Activated B cell treated with CpG ODN at 0.5 μM for 24 hours (primary cell): ENCODE results near the gene MAZ. TPM values are rescaled to one million over a fixed set of nuclear protein-coding genes. Genes with fewer than 3 reads are reported as not detected.

ENCODE experiments used
- ATAC-seq: fragments of 200-7000 bp; cut with Tn5 transposase; one replicate; pipeline ENCODE4 v1.10.0; 2021; ENCODE audit warnings: low read depth, mild to moderate bottlenecking, moderate library complexity
- CTCF ChIA-PET: fragments of 350-600 bp; sonication (Branson Sonifier 250); formaldehyde crosslinking; loops from one replicate; lab custom pipeline; 2021; ENCODE audit warnings: antibody characterized with exemption; lab: Charles Lee
- POLR2A ChIA-PET: fragments of 350-600 bp; sonication (Branson Sonifier 250); formaldehyde crosslinking; loops from one replicate; lab custom pipeline; 2021; ENCODE audit warnings: antibody characterized with exemption; lab: Charles Lee
- DNase-seq: peaks from one replicate; pipeline ENCODE4 v3.0.0; 2022
- H3K27ac Mint-ChIP-seq: one replicate; pipeline ENCODE4 v1.8.0; 2020; ENCODE audit warnings: mixed read lengths
- H3K27me3 Mint-ChIP-seq: one replicate; pipeline ENCODE4 v1.8.0; 2021; ENCODE audit warnings: mixed read lengths
- H3K36me3 Mint-ChIP-seq: one replicate; pipeline ENCODE4 v1.8.0; 2021; ENCODE audit warnings: low read depth, mixed read lengths
- H3K4me1 Mint-ChIP-seq: one replicate; pipeline ENCODE4 v1.8.0; 2021; ENCODE audit warnings: mixed read lengths
- H3K4me3 Mint-ChIP-seq: one replicate; pipeline ENCODE4 v1.8.0; 2020; ENCODE audit warnings: mild to moderate bottlenecking, mixed read lengths
- H3K9me3 Mint-ChIP-seq: one replicate; pipeline ENCODE4 v1.8.0; 2020; ENCODE audit warnings: mixed read lengths
- CTCF ChIP-seq: fragments of 200-600 bp; IDR thresholded peaks from one replicate; pipeline ENCODE4 v1.8.0; 2022; ENCODE audit warnings: antibody characterized with exemption, mild to moderate bottlenecking
- intact Hi-C: fragments of 100-400 bp; cut with micrococcal nuclease; formaldehyde crosslinking; loops from one replicate; pipeline ENCODE4 v1.15.1; 2024
- total RNA-seq: library from RNA; stranded (reverse); gene quantifications from 2 replicates; pipeline ENCODE4 v1.2.3, GENCODE V29; 2022

Gene MAZ
- total RNA-seq, 1 donor from 2014 or later, result 187 TPM

GRCh38 chr16:29819506-29819905 lies 13.2 kb downstream of the MAZ start:
- ChIA-PET POLR2A (interaction anchor here (0.6 to 8.2 kb wide), 8 partner anchors 11 to 154 kb away, joined by 3 to 147 read pairs (median 6); partner anchors contain the start of genes KIF22, MAZ and TAOK2), CTCF (interaction anchor here (2.1 to 4.5 kb wide), 2 partner anchors 12 to 28 kb away, joined by 8 to 24 read pairs; no protein-coding TSS in a partner anchor)
- DNase-seq (no peak), ATAC-seq (no peak)
- intact Hi-C loops, result loop anchor here (5.0 kb wide), 1 partner anchor 1358 kb away; no protein-coding TSS in a partner anchor
- H3K9me3 Mint-ChIP-seq, result no peaks in the 10 kb centered on the region
- no peaks in the 10 kb centered on the region for H3K27me3 Mint-ChIP-seq
- H3K4me3 Mint-ChIP-seq, result peak overlapping the region; percentile 95
- peaks cover 74% of the 10 kb centered on the region for H3K4me1 Mint-ChIP-seq
- peaks cover 39% of the 10 kb centered on the region for H3K36me3 Mint-ChIP-seq
- TF ChIP-seq CTCF, result no peak
- H3K27ac Mint-ChIP-seq, result peak overlapping the region; percentile 94

GRCh38 chr16:29820271-29820701 lies 14.0 kb downstream of the MAZ start, which contains the start of gene MVP:
Gene MVP (plus strand): TSS chr16:29820462. CDS start chr16:29830550, 10,088 bp downstream.
- Mint-ChIP-seq H3K27me3 (no peaks in the 10 kb centered on the region), H3K9me3 (no peaks in the 10 kb centered on the region), H3K27ac (peak within 1 kb of the TSS; percentile 94), H3K4me3 (peak within 1 kb of the TSS; percentile 95), H3K4me1 (peaks cover 71% of the 10 kb centered on the region), H3K36me3 (peaks cover 43% of the 10 kb centered on the region)
- DNase-seq, result peak; percentile 55
- intact Hi-C loops, result loop anchor here (1.0 to 2.0 kb wide), 3 partner anchors 13 to 153 kb away; partner anchors contain the start of genes CDIPT, MAZ and TAOK2
- ChIA-PET CTCF (interaction anchor here (1.4 to 4.5 kb wide), 3 partner anchors 12 to 28 kb away, joined by 3 to 24 read pairs (median 8); no protein-coding TSS in a partner anchor), POLR2A (interaction anchor here (0.6 to 8.2 kb wide), 10 partner anchors 9 to 245 kb away, joined by 3 to 147 read pairs (median 5); partner anchors contain the start of genes ALDOA, C16orf54, KIF22 and MAZ)
- peak; percentile 14 for ATAC-seq
- TF ChIP-seq CTCF, result no peak

- Mint-ChIP-seq H3K36me3 (peaks cover 44% of the 10 kb centered on the region), H3K27me3 (no peaks in the 10 kb centered on the region), H3K9me3 (no peaks in the 10 kb centered on the region), H3K4me1 (peaks cover 69% of the 10 kb centered on the region), H3K4me3 (peak overlapping the region; percentile 95), H3K27ac (peak overlapping the region; percentile 94)
- no peak for TF ChIP-seq CTCF
- POLR2A ChIA-PET, result interaction anchor here (0.5 to 8.2 kb wide), 14 partner anchors 9 to 244 kb away, joined by 3 to 147 read pairs (median 4); partner anchors contain the start of genes ALDOA, ASPHD1, C16orf54 and KCTD13
- intact Hi-C loops, result loop anchor here (1.0 to 2.0 kb wide), 4 partner anchors 14 to 152 kb away; partner anchors contain the start of genes CDIPT, MAZ and TAOK2
- DNase-seq, result peak; percentile 56
- CTCF ChIA-PET, result interaction anchor here (1.4 to 4.5 kb wide), 3 partner anchors 13 to 27 kb away, joined by 3 to 24 read pairs (median 8); no protein-coding TSS in a partner anchor
- peak; percentile 47 for ATAC-seq
These were observed 14.7 kb downstream of the MAZ start for GRCh38 chr16:29820730-29821642.

- CTCF ChIA-PET, result interaction anchor here (1.0 to 4.5 kb wide), 2 partner anchors 13 to 26 kb away, joined by 3 to 24 read pairs; no protein-coding TSS in a partner anchor
- intact Hi-C loops, result loop anchor here (1.0 to 2.0 kb wide), 2 partner anchors 15 to 27 kb away; partner anchors contain the start of gene MAZ
These were observed 15.3 kb downstream of the MAZ start for GRCh38 chr16:29821643-29822115.

More at GRCh38 chr16:29821643-29822115, 15.3 kb downstream of the MAZ start:
- Mint-ChIP-seq H3K4me1 (peaks cover 64% of the 10 kb centered on the region), H3K27ac (peak overlapping the region; percentile 94), H3K36me3 (peaks cover 42% of the 10 kb centered on the region), H3K4me3 (peak overlapping the region; percentile 95), H3K27me3 (no peaks in the 10 kb centered on the region), H3K9me3 (no peaks in the 10 kb centered on the region)
- TF ChIP-seq CTCF, result no peak
- no peak for DNase-seq
- POLR2A ChIA-PET, result interaction anchor here (0.6 to 8.2 kb wide), 10 partner anchors 14 to 175 kb away, joined by 3 to 147 read pairs (median 4); partner anchors contain the start of genes ASPHD1, KCTD13, KIF22 and MAZ
- ATAC-seq, result no peak
